GM12873 (cell line): Measurements from ENCODE around the gene PIK3R5.

Source experiments
- CTCF ChIP-seq: IDR thresholded peaks from 2 replicates; pipeline ENCODE4 v1.5.1; 2012; ENCODE audit warnings: low read depth, mild to moderate bottlenecking, moderate library complexity, low read length, control low read depth; ENCODE audit not compliant: insufficient read depth; ENCODE audit errors: missing control alignments

Gene PIK3R5

GRCh38 chr17:8909586-8910270 is 55.8 kb downstream of the PIK3R5 start:
- TF ChIP-seq CTCF: no peak

GRCh38 chr17:8905331-8905730 is 60.2 kb downstream of the PIK3R5 start:
- TF ChIP-seq CTCF: no peak

- TF ChIP-seq CTCF: no peak
Measured at GRCh38 chr17:8904686-8905085, 60.8 kb downstream of the PIK3R5 start.

DNA sequence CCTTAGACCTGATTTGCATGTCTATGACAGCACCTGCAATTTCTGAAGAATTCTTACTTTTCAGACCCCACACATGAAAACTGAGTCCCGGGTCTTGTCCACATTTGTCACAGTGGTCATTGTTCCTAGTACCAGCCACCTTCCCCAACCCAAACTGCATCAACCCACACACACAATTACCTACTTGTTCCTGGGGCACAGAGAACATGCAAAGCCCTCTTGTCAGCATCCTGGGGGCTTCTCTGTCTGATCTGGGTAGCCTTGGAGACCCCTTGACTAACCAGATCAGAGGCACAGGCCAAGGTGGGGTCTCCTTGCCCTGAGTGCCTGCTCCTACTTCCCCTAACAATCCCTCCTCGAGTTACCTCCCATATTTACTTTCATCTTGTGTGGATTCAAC is 61.3 kb downstream of the PIK3R5 start:
- TF ChIP-seq CTCF: no peak

GRCh38 chr17:8900626-8901585 is 64.6 kb downstream of the PIK3R5 start:
- TF ChIP-seq CTCF: peak; percentile 34

DNA sequence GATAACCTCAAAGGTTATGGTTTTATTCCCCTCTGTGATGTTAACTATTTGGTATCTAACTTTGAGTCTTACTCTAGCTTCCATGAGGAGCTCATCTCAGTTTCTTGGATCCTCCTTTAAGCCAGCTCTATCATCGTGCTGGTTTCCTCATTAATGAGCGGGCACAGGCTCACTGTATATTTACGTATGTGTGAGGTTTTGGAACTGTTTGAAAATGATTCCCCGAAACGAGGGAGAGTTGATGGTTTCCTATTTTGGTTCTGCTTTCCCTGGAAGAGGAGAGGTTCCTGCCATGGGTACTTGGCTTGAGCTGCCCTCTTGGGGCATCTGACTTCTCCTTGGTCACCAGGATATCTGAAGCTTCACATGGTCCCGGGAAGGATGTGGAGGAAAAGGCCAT is 65.3 kb downstream of the PIK3R5 start:
- no peak for TF ChIP-seq CTCF

DNA sequence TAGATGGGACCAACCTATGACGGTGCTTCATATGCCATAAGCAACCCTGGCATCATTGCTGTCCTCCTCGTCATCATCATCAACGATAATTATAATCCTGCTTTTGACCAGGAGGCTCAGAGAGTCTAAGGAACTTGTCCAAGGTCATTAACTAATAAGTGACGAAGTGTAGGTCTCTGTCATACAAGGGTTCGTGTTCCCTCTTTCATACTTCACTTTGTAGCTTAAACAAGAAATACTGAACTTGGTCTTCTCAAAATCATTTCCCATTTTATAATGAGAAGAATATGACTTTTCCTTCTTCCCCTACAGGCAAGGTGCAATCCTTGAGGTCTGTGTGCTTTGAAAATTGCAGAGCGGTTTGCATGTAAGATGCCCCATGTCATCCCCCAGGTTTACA is 66.9 kb downstream of the PIK3R5 start:
- TF ChIP-seq CTCF: no peak
